ENCODE data around the gene KRTAP12-1. TPM values are rescaled to one million over a fixed set of nuclear protein-coding genes. Genes with fewer than 3 reads are reported as not detected.

KRTAP12-1 gene, protein sequence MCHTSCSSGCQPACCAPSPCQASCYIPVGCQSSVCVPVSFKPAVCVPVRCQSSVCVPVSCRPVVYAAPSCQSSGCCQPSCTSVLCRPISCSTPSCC
- not detected in 2 replicates for total RNA-seq (2014; rRNA removed; shearing (Covaris generic))
- not detected in 2 replicates for polyA plus RNA-seq (2014; cell fraction: nucleus; rRNA removed)

DNA sequence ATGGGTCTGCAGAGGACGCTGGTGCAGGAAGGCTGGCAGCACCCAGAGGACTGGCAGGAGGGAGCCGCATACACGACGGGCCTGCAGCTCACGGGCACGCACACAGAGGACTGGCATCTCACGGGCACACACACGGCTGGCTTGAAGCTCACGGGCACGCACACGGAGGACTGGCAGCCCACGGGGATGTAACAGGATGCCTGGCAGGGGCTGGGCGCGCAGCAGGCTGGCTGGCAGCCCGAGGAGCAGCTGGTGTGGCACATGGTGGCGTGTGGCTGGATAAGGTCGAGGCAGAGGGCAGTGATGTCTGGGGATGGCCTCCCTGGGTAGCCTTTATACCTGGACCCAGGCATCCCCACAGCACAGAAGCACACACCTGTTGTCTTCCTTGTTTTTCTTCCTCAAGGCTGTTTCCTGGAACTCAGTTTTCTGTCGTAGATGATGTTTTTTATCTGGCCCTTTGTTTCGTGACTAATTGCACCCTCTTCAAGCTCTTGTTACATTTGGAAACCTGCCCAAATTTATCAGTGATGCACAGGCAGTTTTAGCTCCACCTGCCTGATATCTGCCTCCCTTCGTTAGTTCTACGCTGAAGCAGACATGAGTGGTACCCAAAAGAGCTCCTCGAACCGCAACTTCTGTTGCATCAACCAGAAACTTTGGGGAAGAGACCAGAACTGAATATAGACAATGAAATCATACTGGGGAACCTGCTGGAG, at the start of gene KRTAP12-1:
Gene KRTAP12-1 (minus strand): TSS at position 303 of the 719 bp plus-strand sequence. CDS start 40 bp downstream, at position 263.
- no peak for DNase-seq (ENCODE audit: extremely low read depth, low read depth)

DNA sequence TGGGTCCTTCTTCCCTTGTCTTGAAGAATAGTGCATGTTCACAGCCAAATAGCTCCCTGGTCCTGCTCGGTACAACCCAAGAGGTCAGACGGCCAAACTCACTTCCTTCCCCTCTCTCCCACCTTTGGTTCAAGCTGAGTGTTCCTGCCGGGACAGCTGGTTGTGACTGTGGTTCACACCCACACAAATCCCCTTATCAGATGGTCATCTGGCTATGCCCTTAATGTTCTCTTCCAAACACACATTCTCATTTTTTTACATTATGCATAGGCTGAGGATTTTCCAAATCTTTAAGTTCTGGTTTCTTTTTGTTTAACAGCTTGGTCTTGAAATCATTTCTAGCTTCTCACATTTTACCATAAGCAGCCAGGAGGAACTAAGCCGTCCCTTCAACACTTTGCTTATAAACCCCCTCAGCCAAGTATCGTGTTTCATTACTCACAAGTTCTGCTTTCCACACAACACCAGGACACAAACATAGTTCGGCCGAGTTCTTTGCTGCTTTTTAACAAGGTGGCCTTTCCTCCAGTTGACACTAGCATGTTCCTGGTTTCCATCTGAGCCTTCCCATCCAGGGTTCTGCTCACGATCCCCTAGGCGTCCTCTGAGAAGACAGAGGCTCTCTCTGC, 49.1 kb upstream of the KRTAP12-1 start:
- no peak for DNase-seq (ENCODE audit: extremely low read depth, low read depth)

DNA sequence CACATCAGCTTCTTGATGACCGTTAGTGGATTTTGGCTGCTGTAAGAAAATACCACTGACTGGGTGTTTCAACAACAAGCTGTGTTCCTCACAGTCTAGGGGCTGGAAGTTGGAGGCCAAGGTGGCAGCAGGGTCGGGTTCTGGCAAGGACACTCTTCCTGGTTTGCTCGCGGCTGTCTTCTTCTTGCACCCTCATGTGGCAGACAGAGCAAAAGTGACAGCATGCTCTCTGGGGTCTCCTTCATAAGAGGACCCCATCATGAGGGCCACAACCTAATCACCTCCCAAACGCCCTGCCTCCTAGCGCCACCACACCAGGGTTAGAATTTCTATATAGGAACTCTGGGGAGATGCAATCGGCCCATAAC, 48.0 kb upstream of the KRTAP12-1 start:
- no peak for DNase-seq (ENCODE audit: extremely low read depth, low read depth)

DNA sequence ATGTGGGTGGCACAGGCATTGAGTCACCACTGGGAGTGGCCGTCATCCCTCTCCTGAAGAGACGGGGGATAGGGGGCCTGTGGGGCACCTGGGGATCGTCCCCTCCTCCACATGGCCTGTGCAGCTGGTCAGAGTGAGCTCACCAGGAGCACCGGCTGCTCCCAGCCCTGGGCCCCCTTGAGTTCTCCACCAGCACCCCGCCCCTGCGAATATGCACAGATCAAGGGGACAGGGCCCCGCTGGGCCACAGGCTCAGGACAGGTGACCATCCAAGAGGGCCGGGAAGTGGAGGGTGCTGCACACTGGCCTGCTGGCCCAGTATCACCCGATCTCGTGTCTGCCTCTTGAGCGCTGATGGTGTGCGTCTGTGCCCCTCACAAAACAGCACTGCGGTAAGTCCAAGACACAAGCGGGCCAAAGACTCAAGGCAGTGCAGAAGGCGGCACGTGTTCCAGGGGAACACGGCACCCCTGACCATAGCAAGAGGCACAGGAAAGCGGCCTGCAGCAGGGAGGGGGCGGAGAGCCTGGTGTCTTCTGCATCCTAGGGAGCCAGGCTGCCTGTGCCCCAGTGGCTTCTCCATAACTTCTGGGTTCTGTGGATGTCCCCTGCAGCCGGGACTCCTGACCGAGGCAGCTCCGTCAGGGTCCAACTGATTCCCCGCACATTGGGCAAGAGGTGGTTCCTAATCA, 47.5 kb upstream of the KRTAP12-1 start:
- DNase-seq (ENCODE audit: extremely low read depth, low read depth) = no peak

DNA sequence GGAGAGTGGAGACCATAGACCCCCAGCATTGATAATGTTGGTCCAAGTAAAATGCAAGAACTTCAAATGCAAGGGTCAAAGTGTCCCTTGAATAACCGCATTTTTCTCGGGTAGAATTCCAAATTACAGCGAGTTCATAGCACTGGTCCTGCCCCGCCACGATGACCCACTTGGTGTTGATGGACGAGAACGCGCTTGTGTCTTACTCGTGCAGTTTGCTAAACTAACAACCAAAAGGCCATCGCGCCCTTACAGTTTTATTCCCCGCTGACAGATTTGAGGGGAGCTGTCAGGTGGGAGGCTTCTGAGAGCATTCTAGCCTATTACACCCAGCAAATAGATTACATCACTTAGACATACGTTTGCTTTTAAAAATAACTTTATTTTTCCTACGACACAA, 46.8 kb upstream of the KRTAP12-1 start:
- DNase-seq (ENCODE audit: extremely low read depth, low read depth) = no peak

DNA sequence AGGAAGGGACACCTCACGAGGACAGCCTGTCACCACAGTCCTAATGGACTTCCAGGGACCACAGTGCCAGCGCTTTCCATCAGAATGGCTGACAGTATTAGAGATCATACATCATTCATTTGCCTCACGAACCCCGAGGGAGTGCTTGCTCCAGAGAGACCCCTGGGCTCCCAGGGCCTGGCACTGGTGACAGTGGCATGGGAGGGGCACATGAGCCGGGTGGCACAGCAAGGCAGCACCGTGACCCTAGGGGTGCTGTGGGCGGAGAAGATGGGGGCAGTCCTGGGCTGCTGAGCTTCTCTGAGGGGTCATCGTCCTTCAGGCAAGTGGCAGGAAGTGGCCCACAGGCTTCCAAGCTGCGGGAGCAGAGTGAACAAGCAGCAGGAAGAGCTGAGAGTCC, 45.8 kb upstream of the KRTAP12-1 start:
- DNase-seq (ENCODE audit: extremely low read depth, low read depth) = no peak

DNA sequence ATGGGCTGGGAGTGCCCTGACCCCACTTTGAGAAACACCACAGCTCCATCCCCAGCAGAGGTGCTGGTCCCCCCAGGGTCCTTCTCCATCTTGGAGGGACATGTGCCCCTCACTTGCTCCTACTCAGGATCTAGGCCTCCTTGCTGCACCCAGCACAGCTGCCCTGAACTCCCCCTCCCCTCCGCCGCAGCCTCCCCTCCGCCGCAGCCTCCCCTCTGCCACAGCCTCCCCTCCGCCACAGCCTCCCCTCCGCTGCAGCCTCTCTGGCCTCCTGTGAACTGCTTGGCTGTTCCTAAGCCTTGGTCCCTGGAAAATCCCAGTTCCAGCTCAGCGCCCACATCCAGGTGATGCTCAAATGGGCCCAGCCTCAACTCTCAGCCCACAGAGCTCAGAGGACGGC, 45.4 kb upstream of the KRTAP12-1 start:
- DNase-seq (ENCODE audit: extremely low read depth, low read depth) = no peak

DNA sequence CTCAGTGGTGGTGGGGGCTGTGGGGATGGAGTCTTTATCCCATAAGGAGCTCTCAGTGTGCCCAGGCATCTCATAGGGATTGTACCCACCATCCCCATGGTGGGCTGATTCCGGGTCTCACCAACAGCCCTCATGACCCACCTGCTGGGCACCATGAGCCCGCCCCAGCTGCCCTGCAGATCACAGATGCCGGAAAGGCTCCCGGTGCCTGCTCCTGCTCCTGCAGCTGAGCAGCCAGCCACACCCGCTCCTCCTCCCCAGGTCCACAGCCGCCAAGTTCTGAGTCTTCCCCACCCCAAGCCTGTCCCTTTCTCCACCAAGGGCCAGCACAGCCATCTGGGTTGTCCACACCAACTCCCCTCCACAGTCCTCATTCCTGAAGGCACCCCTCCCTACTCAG, 44.9 kb upstream of the KRTAP12-1 start:
- no peak for DNase-seq (ENCODE audit: extremely low read depth, low read depth)

DNA sequence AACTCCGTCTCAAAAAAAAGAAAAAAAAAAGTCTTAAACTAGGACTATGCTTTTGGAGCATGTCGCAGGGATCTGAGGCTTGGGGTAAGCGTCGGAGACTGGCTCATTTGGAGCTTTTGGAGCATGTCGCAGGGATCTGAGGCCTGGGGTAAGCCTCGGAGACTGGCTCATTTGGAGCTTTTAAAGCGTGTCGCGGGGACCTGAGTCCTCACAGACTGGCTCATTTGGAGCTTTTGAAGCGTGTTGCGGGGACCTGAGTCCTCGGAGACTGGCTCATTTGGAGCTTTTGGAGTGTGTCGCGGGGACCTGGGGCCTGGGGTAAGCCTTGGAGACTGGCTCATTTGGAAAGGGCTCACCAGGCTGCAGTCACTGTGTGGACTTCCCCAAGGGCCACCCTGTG, 43.0 kb upstream of the KRTAP12-1 start:
- DNase-seq (ENCODE audit: extremely low read depth, low read depth) = no peak

DNA sequence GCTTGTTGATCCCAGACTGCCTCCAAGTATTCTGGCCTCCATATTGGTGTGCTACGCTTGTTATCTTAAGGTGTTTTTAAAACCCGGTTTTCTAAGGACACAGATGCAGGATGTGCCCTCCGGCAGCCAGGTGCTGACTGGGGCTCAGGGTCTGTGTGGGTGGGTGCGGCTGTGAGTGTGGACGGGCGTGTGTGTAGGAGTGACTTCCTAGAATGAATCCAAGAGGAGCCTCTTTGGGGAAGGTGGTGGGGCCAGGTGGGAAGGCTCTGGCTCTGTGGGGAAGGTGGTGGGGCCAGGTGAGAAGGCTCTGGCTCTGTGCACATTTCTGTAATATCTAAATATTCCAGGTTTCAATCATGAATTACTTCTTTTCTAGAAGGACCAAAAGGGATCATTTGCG, 42.2 kb upstream of the KRTAP12-1 start:
- no peak for DNase-seq (ENCODE audit: extremely low read depth, low read depth)

DNA sequence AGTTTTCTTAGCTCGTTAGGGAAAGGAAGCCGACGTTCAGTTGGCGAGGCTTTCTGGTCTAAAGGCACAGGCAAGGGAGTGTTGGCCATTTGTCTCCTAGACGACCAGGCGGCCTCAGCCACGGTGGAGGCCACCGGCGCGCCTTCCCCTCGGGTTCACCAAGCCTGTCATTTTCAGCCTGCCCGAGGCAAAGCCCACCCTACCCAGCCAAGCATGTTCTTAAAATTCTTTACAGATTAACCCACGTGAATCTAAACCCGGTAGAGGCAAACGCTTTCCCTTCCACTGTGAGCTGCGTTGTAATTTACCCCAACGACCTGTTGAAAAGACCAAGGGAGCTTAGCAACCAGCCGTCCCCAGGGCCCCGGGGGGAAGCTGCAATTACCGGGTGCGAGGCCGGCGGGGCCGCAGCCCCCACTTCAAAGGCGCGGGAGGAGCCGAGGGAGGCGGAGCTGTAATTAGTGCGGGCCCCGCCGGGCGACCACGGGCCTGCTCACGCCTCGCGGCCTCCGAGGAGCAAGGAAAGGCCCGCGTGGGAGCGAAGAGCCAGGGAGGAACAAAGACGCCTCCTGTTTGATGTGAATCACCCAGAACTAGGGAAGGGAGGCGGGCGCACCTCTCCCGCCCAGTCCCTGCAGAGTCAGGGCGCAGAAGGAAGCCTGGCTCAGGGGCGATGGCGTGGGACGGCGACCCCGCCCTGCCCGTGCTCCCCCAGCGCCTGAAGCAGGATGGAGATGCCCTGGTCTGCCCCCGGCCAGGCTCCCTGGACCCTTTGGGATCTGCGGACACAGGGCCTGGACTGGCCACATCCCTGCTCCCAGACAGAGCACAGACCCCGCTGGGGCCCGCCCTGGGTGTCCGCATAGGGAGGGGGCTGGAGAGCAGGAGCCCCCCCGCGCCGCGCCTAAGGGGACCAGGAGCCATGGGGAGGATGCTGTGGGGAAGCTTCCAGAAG, 41.5 kb upstream of the KRTAP12-1 start:
- DNase-seq (ENCODE audit: extremely low read depth, low read depth) = no peak

DNA sequence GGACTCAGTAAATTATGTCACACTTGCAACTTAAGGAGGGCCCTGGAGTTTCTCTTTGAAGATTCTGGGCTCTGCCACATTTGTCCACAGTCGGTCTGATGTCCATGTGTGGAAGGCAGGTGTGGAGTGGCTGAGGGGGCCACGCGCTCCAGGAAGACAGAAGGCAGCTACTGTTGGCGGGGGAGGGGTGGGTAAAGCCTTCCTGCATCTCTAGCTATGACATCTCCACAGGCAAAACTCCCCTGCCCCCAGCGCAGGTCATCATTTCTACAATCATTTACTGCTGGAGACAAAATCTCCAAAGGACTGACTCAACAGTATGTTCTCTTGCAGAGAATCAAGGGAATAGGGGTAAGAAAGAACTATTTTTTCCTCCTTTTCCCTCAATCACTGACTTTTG, 40.8 kb upstream of the KRTAP12-1 start:
- DNase-seq (ENCODE audit: extremely low read depth, low read depth) = no peak

DNA sequence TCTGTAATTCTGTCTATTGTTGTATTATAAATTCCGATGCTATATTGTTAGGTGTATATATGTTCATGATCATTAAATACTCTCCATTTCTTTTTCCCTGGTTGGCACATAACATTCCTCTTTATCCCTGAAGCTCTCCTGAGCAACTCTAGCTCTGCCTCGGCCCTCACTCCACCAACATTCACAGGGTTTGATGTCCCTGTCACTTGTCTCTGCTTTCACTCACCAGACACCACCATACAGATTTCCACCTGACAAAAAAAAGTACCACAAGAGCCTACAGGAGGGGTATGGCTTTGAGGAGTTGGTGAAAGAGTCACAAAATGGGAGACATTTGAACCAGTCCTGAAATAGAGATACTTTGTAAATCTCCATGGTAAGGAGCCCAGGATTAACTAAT, 38.2 kb upstream of the KRTAP12-1 start:
- no peak for DNase-seq (ENCODE audit: extremely low read depth, low read depth)

DNA sequence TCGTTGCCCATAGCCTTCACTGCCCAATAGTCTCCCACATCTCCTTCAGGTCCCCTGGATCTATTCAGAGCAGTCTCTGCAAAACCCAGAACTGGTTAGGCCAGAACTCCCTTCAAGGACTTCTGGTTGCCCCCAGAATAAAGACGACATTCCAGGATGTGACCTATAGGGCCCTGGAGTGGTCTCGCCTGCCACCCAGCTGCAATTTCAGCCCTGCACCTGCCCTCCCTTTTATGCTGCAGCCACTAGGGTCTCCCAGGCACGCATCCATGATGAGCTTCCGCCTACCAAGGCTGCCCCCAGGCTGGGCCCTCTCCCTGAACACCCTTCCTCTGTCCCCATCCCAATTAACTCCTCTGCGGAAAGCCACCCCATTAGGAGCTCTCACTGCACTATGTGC, 36.6 kb upstream of the KRTAP12-1 start:
- no peak for DNase-seq (ENCODE audit: extremely low read depth, low read depth)

DNA sequence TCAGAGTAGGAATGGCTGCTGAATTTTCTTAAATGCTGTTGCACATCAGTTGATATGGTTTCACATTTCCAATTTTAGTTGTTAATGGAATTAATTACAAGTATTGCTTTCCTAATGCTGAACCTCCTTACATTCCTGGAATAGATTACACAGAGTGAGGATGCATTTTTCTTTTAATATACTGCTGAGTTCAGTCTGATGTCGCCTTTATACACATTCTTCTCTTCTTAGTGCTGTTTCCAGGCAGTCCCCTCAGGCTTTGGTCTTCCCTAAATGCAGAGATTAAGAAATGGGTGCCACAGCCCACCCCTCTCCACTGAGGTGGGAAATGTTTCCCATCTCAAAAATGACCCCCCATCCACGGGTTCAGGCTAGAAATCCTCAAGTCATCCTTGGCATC, 36.1 kb upstream of the KRTAP12-1 start:
- DNase-seq (ENCODE audit: extremely low read depth, low read depth) = no peak

DNA sequence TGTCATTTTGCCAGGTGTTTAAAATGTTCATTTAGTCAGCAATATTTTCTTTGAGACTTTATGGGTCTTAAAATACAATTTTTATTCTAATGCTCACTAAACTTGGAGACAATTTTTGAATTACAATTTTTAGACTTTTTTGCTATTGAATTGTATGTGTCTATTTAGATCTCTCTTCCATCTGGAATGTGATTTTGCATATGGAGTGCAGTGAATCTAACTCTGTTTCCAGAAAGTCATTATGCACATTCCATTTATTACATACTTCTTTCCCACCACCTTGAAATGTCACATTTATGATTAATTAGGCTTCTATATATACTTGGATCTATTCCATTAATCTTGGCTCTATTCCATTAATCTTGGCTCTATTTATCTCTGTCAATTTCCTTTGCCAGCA, 35.0 kb upstream of the KRTAP12-1 start:
- no peak for DNase-seq (ENCODE audit: extremely low read depth, low read depth)

DNA sequence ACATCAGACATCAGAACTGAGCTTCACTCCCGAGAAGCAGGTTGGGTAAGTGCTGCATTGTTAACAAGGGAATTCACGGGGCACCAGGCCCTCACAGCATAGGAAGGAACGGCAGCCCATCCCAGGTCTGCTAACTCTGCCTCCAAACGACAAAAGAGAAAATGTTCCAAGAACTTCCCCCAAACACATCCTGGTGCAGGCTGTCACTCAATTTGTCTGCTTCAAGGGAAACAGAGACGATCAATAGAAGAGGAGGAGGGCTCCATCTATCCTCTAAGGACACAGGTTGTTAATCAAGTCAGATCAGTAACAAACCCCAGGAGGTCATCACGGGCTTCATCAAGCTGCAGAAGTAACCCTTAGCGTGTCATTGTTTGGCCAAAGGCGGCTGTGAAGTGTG, 32.9 kb upstream of the KRTAP12-1 start:
- no peak for DNase-seq (ENCODE audit: extremely low read depth, low read depth)

DNA sequence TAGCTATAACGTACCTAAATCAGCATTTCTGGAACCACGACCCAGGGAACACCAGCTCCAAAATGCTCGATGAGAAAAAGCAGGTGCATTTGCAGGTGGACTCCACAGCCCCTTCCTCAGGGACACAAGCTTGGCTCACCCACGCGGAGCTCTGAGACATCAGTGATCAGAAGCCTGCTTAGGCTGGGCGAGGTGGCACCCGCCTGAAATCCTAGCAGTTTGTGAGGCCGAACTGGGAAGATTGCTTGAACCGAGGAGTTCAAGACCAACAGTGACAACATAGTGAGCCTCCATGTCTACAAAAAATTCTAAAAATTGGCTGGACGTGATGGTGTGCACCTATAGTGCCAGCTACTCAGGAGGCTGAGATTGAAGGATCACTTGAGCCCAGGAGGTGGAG, 31.9 kb upstream of the KRTAP12-1 start:
- no peak for DNase-seq (ENCODE audit: extremely low read depth, low read depth)

DNA sequence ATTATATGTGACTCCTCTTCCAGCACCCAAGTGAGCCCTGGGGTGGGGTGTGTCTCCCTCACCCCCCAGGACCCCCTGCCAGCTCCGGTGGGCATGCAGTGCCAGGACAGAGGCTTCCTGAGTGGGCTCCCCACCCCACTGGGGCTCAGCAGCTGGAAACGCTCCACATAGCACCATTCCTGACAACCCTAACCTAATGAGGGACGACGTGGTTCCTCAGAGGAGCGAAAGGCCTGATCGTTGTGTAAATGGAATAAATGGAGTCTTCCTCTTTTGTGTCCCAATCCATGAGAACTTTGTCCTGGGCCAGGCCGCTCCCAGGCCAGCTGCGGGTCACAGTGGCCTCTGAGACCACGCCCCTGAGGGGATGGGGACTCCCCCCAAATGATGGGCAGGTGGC, 31.2 kb upstream of the KRTAP12-1 start:
- no peak for DNase-seq (ENCODE audit: extremely low read depth, low read depth)

DNA sequence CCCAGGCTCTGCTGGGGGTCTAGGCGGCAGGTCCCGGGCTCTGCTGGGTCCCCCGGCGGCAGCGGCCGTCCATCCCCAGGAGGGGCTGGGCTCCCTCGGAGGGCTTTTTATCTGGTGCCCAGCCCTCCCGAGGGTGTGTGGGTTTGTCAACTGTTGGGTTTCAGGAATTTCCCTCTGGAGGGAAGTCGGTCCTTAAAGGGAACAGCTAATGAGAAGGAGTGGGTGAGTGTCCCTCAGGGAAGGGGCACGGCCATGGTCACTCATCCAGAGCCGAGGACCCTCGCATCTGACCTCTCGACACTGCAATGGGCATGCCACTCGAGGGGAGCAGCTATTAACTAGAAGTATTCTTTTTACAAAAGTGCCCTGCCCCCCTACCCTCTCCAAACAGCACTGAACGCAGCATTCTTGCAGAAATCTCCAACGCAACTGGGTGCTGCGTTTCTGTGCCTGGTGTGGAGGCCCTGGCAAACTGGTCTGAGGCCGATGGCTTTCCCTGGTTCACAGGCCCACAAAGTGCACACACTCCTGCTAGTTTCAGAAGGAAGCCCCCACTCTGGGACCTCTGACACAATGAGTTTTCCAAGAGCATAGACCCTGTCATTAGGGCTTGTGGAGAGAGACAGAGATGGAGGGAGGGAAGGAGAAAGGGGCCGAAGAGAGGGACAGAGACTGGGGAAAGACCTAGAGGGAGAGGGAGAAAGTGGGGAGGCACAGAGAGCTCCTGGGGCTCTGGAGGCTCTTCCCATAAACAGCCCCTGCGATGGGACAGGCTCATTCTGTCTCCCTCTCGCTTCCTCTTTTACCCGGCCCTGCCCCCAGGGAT, 30.5 kb upstream of the KRTAP12-1 start:
- no peak for DNase-seq (ENCODE audit: extremely low read depth, low read depth)
